GM21737 (cell line): ENCODE data around the gene AAK1.

Experiments used
- ATAC-seq: cut with Tn5 transposase; IDR thresholded peaks from one replicate; pipeline ENCODE4 v1.9.1; 2021; ENCODE audit warnings: mild to moderate bottlenecking, moderate library complexity; ENCODE audit not compliant: unreplicated experiment

Gene AAK1

GRCh38 chr2:69499242-69499641, 144.3 kb downstream of the AAK1 start:
- ATAC-seq, result no peak

- ATAC-seq, result no peak
Observed at GRCh38 chr2:69495861-69496260, 147.7 kb downstream of the AAK1 start.

- no peak for ATAC-seq
Observed at GRCh38 chr2:69495008-69495407, 148.5 kb downstream of the AAK1 start.

DNA sequence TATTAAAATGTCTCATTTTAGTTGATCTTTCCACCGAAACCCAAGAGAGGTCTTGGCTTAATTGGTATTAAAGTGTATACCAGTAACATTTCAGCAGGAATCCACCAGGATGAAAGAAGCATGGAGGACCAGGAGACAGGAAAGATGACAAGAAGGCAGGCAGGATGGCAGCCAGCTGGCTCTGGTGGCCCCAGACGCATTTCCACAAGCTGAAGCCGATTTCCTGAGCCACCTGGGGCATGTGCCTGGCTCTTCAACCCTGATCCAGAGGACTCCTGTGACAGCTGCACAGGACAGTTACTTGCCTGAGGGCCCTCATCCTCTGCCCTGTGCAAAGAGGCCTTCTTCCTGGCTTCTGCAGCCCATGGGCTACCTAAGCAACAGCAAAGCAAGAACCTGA, 149.4 kb downstream of the AAK1 start:
- ATAC-seq, result no peak

DNA sequence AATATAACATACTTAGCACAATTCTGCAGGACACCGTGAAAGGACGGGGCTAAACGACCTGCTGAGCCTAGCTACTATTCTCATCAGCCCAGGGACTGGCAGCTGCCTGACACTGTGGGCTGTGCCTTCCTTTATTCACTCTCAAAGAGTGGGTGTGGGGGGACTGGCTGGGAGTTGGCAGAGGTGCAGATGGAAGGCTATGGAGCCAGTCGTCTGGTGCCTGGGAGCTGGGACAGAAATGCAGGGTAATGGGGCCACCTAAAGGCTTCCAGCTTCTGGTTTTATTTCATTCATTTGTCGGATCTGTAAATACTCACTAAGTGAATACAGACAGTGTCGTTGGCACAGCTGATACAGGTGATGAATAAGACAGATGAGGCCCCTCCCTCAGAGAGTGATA, 150.3 kb downstream of the AAK1 start:
- no peak for ATAC-seq

- no peak for ATAC-seq
Observed at GRCh38 chr2:69491864-69492263, 151.7 kb downstream of the AAK1 start.

- no peak for ATAC-seq
Observed at GRCh38 chr2:69490486-69490885, 153.1 kb downstream of the AAK1 start.

GRCh38 chr2:69489793-69490192, 153.7 kb downstream of the AAK1 start:
- no peak for ATAC-seq

DNA sequence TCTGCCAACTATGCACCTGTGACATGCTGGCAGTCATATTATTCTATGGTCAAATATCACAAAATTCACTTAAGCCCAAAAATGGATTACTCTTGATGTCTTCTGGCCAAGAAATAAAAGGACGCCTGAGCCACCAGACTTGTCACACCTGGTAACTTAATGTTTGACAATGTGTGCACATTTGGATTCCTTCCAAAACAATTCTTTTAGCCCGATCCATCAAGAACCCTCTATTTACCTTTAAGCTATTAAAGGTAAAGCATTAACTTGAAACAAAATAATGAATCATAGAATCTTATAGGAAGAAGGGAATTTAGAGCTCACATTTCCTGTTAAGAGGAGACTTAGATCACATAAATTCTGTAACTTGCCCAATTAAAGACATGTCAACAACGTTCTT, 159.8 kb downstream of the AAK1 start:
- no peak for ATAC-seq

GRCh38 chr2:69483024-69483423, 160.5 kb downstream of the AAK1 start:
- no peak for ATAC-seq

GRCh38 chr2:69482471-69482870, 161.1 kb downstream of the AAK1 start:
- no peak for ATAC-seq

DNA sequence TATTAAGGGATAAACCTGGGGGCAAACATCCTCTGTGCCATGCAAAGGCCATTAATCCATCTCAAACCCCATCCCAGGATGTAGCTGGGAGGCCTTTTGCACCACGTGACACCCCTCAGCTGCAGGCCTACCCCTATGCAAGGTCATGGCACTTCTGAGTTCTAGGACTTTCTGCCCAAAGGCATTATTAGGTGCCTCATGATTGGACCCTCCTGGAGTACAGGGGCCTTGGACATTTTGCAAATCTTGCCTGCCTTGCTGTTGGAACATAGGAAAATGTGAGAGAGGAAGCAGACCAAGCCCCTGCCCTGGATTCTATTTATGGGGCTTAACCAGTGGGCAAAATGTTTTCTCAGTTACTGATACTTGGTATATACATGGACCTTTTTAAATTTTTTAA, 162.1 kb downstream of the AAK1 start:
- no peak for ATAC-seq

DNA sequence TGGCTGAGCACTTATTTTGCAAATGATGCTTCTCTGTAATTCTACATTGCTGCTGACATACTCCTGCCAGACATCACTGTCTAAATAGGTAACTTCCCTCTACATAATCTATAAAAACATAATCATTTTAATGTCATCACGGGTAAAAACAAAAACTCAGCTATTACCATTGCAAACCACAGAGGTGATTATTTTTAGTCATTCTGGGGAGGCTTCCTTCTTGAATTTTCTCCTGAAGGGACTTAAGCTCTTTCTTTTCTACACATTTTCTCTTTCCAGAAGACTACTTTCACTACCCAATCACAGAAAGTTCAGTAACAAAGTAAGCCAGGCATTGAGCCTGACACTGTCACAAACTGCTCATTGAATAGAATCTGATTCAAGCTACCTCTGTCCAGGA, 165.9 kb downstream of the AAK1 start:
- no peak for ATAC-seq

DNA sequence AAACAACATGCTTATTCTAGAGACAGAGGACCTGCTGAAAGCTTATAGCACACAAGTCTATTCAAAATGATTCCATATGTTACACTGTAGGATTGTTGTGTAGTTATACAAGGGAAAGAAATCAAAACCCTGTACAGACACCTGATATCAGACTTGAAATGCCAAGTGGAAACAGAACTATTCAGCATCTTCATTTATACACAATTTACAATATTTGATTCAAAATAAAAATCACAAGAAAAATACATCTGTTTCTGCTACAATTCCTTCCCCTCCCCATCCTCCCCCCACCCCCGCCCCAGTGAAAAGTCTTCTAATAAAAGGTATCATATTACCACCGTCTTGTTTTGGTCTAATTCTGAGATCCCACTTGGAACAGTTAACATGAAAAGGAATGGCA, 168.9 kb downstream of the AAK1 start:
- no peak for ATAC-seq

DNA sequence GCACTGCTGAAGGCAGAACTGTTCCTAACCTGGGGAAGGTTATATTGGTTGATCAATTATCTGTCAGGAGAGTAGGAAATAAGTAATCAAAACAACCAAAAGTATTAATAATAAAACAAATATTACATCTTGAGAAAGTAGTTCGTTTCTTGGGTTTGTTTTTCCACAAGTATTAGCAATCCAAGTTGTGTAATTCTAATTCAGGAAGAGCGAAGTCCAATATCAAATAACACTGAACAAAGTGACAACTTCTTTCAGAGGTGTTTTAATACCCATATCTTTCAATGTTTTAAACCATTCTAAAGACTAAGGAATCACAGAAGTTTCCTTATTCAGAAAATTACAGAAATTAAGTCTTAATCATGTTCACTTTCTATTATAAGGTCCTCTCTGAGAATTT, 171.7 kb downstream of the AAK1 start:
- no peak for ATAC-seq

DNA sequence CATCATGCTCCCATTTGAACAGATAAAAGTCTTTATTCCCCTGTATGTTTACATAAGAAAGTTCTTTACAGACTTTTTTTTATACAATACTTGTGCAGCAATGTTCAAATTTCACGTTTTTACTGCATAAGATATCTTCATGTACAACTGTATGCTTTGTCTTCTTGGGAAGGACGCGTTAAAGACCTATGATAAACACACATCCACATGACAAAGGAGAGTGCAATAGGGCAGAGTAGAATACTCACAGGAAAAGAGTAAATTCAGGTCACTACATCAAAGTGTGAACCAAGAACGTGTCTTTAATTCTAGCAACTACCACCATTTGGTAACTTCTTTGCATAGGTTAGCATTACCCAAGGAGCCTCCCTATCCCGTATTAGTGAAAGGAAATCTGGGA, 172.6 kb downstream of the AAK1 start:
- no peak for ATAC-seq

DNA sequence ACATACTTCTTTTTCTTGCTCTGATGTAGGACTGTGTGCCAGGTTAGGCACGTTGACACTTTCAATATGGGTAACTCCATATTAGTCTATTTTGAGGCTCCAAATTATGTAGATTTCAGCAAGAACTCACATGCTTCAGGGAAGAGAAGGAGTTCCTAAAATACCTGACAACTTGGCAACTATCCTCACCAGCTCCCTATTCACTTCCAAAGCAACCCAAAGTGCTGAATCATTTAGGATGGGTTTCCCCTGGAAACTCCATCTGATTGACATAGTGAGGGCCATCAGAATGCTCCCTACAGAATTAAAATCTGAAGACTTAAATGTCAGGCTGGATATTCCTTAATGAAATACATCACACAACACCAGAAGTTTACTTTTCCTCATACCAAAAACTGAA, 173.8 kb downstream of the AAK1 start:
- no peak for ATAC-seq

- no peak for ATAC-seq
Observed at GRCh38 chr2:69469375-69469774, 174.2 kb downstream of the AAK1 start.

DNA sequence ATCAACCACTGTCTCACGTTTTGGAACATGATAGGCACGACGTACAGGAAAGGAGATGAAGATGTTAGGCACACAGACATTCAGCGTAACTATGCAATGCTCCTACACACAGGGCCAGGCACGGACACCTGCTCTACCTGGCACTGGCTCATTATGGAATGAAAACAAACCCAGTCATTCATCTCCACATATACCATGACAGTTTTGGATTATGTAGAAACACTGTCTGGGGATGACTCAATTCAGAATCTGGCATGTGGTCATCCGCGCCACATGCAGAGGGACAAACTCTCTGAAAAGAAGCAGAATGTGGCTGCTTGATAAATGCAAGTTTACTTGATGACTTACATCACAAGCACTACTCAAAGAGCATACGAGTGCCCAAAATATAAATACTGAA, 176.8 kb downstream of the AAK1 start:
- no peak for ATAC-seq

DNA sequence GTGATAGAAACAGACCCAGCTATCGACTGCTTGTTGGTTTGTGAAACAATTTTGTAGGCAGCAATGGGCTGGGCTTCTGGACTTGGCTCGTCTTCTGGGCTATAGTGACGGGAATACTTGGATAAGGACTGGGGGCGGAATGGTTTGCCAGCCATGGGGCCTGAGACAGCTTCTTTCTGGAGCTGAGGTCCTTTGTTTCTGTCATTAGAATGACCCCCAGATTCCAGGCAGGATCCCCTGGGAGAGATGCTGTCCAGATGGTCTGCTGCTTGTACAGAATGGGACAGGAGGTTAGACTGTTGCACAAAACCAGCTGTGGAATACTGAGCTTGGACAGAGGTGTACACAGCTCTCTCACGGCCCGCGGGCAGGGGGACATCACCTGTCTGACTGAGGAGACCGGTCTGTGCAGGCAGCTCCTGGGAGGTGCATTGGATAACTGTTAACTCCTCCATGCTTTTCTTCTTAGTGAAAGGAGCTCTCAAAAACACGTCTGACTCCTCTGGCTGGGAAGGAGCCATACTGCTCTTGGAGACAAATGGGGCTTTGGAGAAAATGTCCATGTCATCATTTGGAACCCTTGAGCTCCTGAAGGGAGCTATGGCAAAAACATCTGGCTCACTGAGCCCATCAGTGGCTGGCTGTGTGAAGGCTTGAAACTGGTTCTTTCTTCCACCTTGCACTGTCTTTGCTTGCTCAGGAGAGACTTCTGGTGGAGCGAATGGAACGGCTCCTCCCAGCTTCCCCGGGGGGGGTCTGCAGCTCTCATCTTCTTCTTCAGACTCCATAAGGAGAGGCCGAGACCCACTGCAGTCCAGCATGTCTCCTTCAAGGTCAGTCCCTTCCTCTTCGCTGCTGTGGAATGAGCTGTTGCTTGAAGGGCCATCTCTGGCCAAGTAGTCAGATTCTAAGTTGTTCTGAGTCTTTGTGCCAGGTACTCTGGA, 177.8 kb downstream of the AAK1 start:
- ATAC-seq, result no peak

GRCh38 chr2:69464575-69464974, 179.0 kb downstream of the AAK1 start:
- no peak for ATAC-seq

- no peak for ATAC-seq
Observed at GRCh38 chr2:69462780-69463179, 180.8 kb downstream of the AAK1 start.

- ATAC-seq, result no peak
Observed at GRCh38 chr2:69461404-69461803, 182.1 kb downstream of the AAK1 start.
